NCI-H82 treated with DMSO at 0.1 percent for 48 hours (cell line): ENCODE data around the gene DMGDH.

Source experiments
- DNase-seq: peaks from one replicate; lab custom pipeline; 2025; ENCODE audit not compliant: unreplicated experiment; lab: John Stamatoyannopoulos, UW

Gene DMGDH

DNA sequence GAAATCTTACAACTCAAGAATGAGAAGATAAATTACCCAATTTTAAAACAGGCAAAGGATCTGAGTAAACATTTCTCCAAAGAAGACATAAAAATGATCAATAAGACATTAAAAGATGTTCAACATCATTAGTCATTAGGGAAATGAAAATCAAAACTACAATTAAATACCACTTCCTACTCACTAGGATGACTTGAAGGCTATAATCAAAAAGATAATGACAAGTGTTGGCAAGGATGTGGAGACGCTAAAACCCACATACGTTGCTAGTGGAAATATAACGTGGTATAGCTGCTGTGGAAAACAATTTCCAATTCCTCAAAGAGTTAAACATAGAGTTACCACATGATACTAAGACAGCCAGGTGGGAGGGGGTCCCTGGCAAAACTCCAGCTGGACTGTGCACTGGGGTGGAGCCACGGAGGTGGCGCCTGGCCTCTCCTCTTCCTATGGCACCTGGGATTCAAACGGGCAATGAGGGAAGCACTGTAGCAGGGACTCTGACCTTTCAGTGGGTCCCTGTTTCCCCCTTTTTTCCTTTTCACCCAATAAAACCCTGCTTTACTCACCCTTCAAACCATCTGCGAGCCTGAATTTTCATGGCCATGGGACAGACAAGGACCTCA, 90.2 kb downstream of the DMGDH start:
- DNase-seq, result no peak

DNA sequence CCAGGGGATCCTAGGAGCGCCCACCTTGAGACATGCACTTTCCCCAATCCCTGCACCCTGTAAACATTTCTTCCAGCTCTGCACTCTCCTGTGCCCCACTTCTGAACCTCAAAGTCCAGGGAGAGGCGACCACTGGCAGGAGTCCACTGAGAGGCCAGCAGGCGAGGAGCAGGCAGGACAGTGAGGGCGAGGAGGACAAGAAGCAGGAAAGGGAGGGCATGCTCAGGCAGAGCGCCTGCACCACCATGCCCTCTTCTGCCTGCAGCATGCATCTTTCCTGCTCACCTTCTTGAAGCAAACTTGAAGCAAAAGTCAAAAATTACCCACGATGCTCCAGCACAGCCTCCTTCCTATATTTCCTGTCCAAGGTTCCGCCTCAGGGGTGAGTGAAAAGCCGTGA, 94.4 kb downstream of the DMGDH start:
- DNase-seq, result no peak

GRCh38 chr5:78974601-78975000, 94.9 kb downstream of the DMGDH start:
- DNase-seq, result no peak

DNA sequence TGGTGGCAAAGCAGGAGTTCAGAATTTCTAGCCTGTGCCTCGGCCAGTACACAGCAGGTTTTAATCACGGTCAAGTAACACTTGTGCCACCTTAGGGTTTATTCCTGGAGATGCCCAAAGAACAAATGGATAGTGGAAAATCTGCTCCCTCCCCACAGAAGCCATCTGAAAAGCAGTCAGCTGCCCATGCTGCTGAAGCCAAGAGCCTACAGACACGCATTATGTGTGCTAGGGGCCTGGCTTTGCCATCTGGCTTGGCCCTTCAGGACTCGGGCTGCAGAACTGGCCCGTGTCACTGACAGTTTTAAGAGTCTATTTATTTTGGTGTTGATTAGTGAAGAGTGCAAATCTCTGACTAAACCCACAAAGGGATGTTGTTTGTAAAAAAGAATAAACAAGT, 95.5 kb downstream of the DMGDH start:
- peak; percentile 2 for DNase-seq

- no peak for DNase-seq
These were observed 96.6 kb downstream of the DMGDH start for GRCh38 chr5:78972654-78973428.

DNA sequence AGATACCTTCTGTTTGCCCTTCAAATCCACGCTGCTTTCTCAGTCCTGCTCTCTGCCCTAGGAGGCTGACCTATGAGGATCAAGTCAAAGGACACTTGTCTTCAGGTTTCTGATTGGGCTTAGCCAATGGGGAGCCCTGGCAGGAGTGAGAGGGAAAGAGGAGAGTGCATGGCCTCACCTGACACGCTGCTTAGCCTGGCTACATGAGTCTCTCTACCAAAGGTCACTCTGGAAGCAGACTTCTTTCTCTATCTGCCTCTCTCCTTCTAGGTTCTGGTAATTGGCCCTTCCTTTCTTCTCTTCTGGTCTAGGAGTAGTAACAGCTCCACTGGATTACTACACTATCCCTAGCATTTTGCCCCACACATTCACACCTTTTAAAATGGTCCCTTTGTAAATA, 97.5 kb downstream of the DMGDH start:
- no peak for DNase-seq

DNA sequence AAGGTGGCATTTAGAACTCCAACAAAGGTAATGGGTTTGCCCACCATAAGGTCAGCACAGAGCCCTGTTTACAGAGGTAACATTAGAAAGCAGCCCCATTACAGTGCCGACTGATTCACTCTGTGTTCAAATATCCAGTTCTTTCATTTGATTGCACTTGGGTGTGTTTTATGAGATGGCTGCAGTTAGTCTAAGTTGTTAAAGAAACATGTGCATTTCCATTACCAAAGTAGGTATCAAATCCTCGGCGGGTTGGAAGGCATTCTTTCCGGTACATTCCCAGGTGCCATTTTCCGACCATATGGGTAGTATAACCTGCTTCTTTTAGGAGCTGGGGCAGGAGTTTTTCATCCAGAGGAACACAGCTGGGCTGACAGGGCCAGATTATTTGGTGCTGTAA, 100.7 kb downstream of the DMGDH start:
- no peak for DNase-seq

GRCh38 chr5:78964889-78965288, 104.6 kb downstream of the DMGDH start:
- peak; percentile 9 for DNase-seq

DNA sequence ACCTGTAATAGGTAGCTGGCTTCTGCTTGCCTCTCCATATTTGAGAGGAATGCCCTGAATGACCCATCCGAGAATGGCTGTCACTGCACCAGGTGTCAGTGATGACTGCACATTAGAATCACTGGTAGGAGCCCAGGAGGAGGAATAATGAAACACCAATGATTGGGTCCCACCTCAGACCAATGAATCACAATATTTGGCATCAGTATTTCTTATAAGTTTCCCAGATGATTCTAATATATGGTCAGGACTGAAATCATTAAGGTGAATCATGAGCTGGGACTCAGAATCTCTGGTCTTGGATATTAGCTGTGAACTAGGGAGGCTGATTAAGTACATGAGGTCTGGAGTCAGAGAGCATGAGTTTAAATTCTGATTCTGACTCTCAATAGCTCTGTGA, 107.7 kb downstream of the DMGDH start:
- no peak for DNase-seq

DNA sequence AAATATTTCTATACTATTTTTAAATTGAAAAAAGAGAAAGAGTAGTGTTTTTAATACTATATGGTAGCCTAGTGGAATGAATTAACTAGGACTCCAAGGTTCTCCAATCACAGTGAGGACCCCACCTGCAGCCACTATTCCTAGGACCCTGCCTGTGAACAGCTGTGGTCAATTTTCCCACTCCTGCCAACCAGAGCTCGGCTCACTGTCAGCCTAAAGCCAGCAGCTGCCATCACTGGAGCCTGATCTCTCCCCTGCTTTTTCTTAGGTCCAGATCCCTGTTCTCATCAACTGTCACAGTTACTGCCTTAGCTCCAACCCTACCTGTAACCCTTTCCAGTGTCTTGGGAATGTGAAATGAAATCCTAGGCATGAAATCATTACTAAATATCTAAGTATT, 109.7 kb downstream of the DMGDH start:
- no peak for DNase-seq

DNA sequence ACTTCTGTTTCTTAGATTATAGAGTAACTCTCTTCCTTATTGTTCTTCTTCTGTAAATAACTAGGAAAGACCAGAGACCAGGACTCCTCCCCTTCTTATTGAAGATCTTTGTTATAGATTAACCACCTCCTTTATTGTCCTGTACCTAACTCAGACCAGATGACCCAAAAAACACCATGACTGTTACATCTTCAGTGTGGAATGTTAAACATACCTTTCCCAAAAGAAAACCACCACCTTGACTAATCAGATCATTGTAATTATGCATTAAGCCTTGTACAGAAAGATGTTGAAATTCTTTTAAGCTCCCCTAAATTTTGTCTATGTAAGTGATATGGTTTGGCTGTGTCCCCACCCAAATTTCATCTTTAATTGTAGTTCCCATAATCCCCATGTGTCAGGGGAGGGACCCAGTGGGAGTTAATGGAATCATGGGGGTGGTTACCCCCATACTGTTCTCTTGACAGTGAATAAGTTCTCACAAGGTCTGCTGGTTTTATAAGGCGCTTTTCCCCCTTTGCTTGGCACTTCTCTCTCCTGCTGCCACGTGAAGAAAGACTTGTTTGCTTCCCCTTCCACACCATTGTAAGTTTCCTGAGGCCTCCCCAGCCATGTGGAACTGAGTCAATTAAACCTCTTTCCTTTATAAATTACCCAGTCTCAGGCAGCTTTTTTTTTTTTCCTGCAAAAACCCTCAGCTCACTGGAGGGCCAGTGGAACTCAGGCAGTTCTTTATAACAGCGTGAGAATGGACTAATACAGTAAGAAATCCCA, 110.6 kb downstream of the DMGDH start:
- DNase-seq, result no peak

DNA sequence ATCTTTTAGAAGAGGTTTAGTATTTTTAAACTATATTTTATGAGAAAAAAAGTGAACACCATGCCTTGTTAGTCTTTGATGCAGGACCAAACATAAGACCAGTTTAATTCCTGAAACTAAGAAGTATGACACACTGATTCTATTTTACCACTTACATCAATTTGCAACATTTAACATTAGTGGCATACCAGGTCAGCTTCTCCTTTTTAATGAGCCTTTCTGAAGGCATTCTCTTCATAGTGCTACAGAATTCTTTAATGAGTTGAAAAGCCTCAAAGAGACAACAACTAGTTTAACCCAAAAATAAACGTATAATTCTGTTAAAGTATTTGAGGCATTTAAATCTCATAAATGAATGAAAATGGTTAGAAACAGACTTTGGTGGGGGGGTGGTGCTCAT, 112.6 kb downstream of the DMGDH start:
- DNase-seq, result no peak

DNA sequence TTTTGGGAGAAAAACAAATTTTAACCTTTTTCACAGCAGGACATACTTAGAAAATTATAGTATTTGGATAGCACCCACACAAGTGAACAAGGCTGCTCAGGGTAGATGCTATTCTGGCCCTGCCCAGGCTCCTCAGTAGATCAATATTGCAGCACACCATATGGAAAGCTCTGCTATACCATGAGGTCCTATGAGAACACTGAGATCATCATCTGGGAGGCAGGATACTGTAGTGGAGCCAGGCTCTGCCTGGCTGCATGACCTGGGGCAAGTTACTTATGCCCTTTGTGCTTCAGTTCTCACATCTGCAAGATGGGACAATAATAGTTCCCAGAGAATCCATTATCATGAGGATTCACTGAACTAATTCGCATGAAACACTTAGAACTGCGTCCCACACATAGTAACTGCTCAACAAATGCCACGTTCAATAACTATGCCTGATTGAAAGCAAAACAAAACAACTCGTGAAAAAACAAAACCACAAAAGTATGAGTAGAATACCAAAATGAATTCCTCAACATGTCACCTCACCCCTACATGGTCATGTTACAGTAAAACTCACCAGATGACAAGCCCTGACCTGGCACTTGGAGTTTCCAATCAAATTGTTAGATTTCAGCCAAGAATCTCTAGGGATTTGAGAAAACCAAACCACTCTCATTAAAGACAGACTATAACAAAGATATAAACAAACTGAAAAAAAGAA, 116.2 kb downstream of the DMGDH start:
- no peak for DNase-seq
